Central memory CD8-positive, alpha-beta T cell (primary cell): ENCODE data around the gene NUP93.
A peak's percentile ranks its signal among the peaks of the same experiment; 100 is the strongest.

ENCODE experiments used
- ATAC-seq: fragments of 150-1000 bp; cut with Tn5 transposase; replicated peaks from 2 replicates; pipeline ENCODE4 v1.10.0; 2022; ENCODE audit warnings: mild to moderate bottlenecking, moderate FRiP score, moderate number of reproducible peaks; ENCODE audit not compliant: poor library complexity, severe bottlenecking; ENCODE audit errors: extremely low read depth
- DNase-seq, 2 donors: peaks; one replicate each; pipeline ENCODE4 v3.0.0; 2021; ENCODE audit warnings: low spot score in 2 of 2
- H3K27ac Mint-ChIP-seq: one replicate; pipeline ENCODE4 v1.8.0; 2022; ENCODE audit warnings: low read depth, mild to moderate bottlenecking, moderate library complexity, mixed read lengths
- H3K27me3 Mint-ChIP-seq: one replicate; pipeline ENCODE4 v1.8.0; 2022; ENCODE audit warnings: mixed read lengths
- H3K36me3 Mint-ChIP-seq: one replicate; pipeline ENCODE4 v1.8.0; 2022; ENCODE audit warnings: mild to moderate bottlenecking, moderate library complexity, mixed read lengths; ENCODE audit not compliant: insufficient read depth
- H3K4me1 Mint-ChIP-seq: one replicate; pipeline ENCODE4 v1.8.0; 2022; ENCODE audit warnings: mixed read lengths
- H3K4me3 Mint-ChIP-seq: one replicate; pipeline ENCODE4 v1.8.0; 2022; ENCODE audit warnings: mild to moderate bottlenecking, moderate library complexity, mixed read lengths
- H3K9me3 Mint-ChIP-seq: one replicate; pipeline ENCODE4 v1.8.0; 2022; ENCODE audit warnings: mixed read lengths

Gene NUP93

GRCh38 chr16:56691885-56692284 is 38.0 kb upstream of the NUP93 start:
- Mint-ChIP-seq H3K27ac (no peak overlapping the region), H3K36me3 (no peaks in the 10 kb centered on the region)
- no peak for DNase-seq

GRCh38 chr16:56695246-56695645 is 34.7 kb upstream of the NUP93 start:
- no peaks in the 10 kb centered on the region for H3K36me3 Mint-ChIP-seq
- no peaks in the 10 kb centered on the region for H3K9me3 Mint-ChIP-seq
- H3K4me1 Mint-ChIP-seq, result no peaks in the 10 kb centered on the region
- DNase-seq (no peak), ATAC-seq (no peak)
- no peak overlapping the region for H3K27ac Mint-ChIP-seq
- no peak overlapping the region for H3K4me3 Mint-ChIP-seq
- H3K27me3 Mint-ChIP-seq, result no peaks in the 10 kb centered on the region

More at GRCh38 chr16:56691885-56692284, 38.0 kb upstream of the NUP93 start:
- no peaks in the 10 kb centered on the region for H3K9me3 Mint-ChIP-seq
- no peak for ATAC-seq
- H3K4me1 Mint-ChIP-seq, result no peaks in the 10 kb centered on the region
- H3K4me3 Mint-ChIP-seq, result no peak overlapping the region
- H3K27me3 Mint-ChIP-seq, result no peaks in the 10 kb centered on the region

- Mint-ChIP-seq H3K27me3 (no peaks in the 10 kb centered on the region), H3K4me1 (no peaks in the 10 kb centered on the region), H3K27ac (no peak overlapping the region), H3K4me3 (no peak overlapping the region), H3K9me3 (no peaks in the 10 kb centered on the region), H3K36me3 (no peaks in the 10 kb centered on the region)
- no peak for ATAC-seq
- DNase-seq, result no peak
Measured at GRCh38 chr16:56697456-56698155, 32.3 kb upstream of the NUP93 start.

- Mint-ChIP-seq H3K36me3 (no peaks in the 10 kb centered on the region), H3K27me3 (no peaks in the 10 kb centered on the region), H3K4me1 (no peaks in the 10 kb centered on the region), H3K27ac (no peak overlapping the region), H3K9me3 (no peaks in the 10 kb centered on the region), H3K4me3 (no peak overlapping the region)
- ATAC-seq, result no peak
- no peak for DNase-seq
Measured at GRCh38 chr16:56700195-56700594, 29.7 kb upstream of the NUP93 start.

- Mint-ChIP-seq H3K27ac (no peak overlapping the region), H3K36me3 (no peaks in the 10 kb centered on the region), H3K4me3 (no peak overlapping the region), H3K9me3 (no peaks in the 10 kb centered on the region), H3K27me3 (no peaks in the 10 kb centered on the region), H3K4me1 (no peaks in the 10 kb centered on the region)
- DNase-seq, result no peak
- no peak for ATAC-seq
Measured at GRCh38 chr16:56700631-56701030, 29.3 kb upstream of the NUP93 start.

GRCh38 chr16:56701534-56701933 is 28.4 kb upstream of the NUP93 start:
- H3K9me3 Mint-ChIP-seq, result no peaks in the 10 kb centered on the region
- no peak overlapping the region for H3K27ac Mint-ChIP-seq
- H3K4me1 Mint-ChIP-seq, result no peaks in the 10 kb centered on the region
- no peak for ATAC-seq
- no peaks in the 10 kb centered on the region for H3K27me3 Mint-ChIP-seq
- no peak overlapping the region for H3K4me3 Mint-ChIP-seq
- DNase-seq, result no peak
- no peaks in the 10 kb centered on the region for H3K36me3 Mint-ChIP-seq

- Mint-ChIP-seq H3K36me3 (no peaks in the 10 kb centered on the region), H3K27ac (no peak overlapping the region), H3K4me1 (no peaks in the 10 kb centered on the region), H3K9me3 (no peaks in the 10 kb centered on the region), H3K4me3 (no peak overlapping the region), H3K27me3 (no peaks in the 10 kb centered on the region)
- no peak for ATAC-seq
- no peak for DNase-seq
Measured at GRCh38 chr16:56702836-56703235, 27.1 kb upstream of the NUP93 start.

- Mint-ChIP-seq H3K36me3 (peaks cover 3% of the 10 kb centered on the region), H3K4me1 (peaks cover 38% of the 10 kb centered on the region), H3K27me3 (no peaks in the 10 kb centered on the region), H3K4me3 (peak overlapping the region; percentile 87), H3K9me3 (no peaks in the 10 kb centered on the region), H3K27ac (peak overlapping the region; percentile 95)
- peak in 1 of 2 donors; percentile 27 for DNase-seq
- ATAC-seq, result peak; percentile 91
Measured at GRCh38 chr16:56708525-56709442, 21.1 kb upstream of the NUP93 start.

GRCh38 chr16:56709443-56710040 is 20.4 kb upstream of the NUP93 start:
- no peak for ATAC-seq
- Mint-ChIP-seq H3K9me3 (no peaks in the 10 kb centered on the region), H3K27me3 (no peaks in the 10 kb centered on the region), H3K4me1 (peaks cover 38% of the 10 kb centered on the region), H3K27ac (peak overlapping the region; percentile 95), H3K36me3 (peaks cover 3% of the 10 kb centered on the region), H3K4me3 (peak overlapping the region; percentile 87)
- no peak for DNase-seq

- peak overlapping the region; percentile 95 for H3K27ac Mint-ChIP-seq
Measured at GRCh38 chr16:56710181-56710737, 19.7 kb upstream of the NUP93 start.

GRCh38 chr16:56711862-56712261 is 18.1 kb upstream of the NUP93 start:
- no peak for ATAC-seq
- Mint-ChIP-seq H3K36me3 (peaks cover 3% of the 10 kb centered on the region), H3K27ac (no peak overlapping the region), H3K9me3 (no peaks in the 10 kb centered on the region), H3K27me3 (no peaks in the 10 kb centered on the region), H3K4me1 (peaks cover 38% of the 10 kb centered on the region), H3K4me3 (no peak overlapping the region)
- no peak for DNase-seq

More at GRCh38 chr16:56710181-56710737, 19.7 kb upstream of the NUP93 start:
- H3K36me3 Mint-ChIP-seq, result peaks cover 3% of the 10 kb centered on the region
- ATAC-seq (no peak), DNase-seq (no peak)
- H3K9me3 Mint-ChIP-seq, result no peaks in the 10 kb centered on the region
- H3K4me1 Mint-ChIP-seq, result peaks cover 38% of the 10 kb centered on the region
- peak overlapping the region; percentile 87 for H3K4me3 Mint-ChIP-seq
- H3K27me3 Mint-ChIP-seq, result no peaks in the 10 kb centered on the region

GRCh38 chr16:56713794-56714193 is 16.1 kb upstream of the NUP93 start:
- no peaks in the 10 kb centered on the region for H3K9me3 Mint-ChIP-seq
- H3K4me3 Mint-ChIP-seq, result no peak overlapping the region
- H3K27ac Mint-ChIP-seq, result no peak overlapping the region
- ATAC-seq, result no peak
- H3K36me3 Mint-ChIP-seq, result peaks cover 3% of the 10 kb centered on the region
- no peaks in the 10 kb centered on the region for H3K27me3 Mint-ChIP-seq
- no peak for DNase-seq
- peaks cover 29% of the 10 kb centered on the region for H3K4me1 Mint-ChIP-seq
